Measurements from ENCODE around the gene CREB3L2.

The CREB3L2 gene

DNA sequence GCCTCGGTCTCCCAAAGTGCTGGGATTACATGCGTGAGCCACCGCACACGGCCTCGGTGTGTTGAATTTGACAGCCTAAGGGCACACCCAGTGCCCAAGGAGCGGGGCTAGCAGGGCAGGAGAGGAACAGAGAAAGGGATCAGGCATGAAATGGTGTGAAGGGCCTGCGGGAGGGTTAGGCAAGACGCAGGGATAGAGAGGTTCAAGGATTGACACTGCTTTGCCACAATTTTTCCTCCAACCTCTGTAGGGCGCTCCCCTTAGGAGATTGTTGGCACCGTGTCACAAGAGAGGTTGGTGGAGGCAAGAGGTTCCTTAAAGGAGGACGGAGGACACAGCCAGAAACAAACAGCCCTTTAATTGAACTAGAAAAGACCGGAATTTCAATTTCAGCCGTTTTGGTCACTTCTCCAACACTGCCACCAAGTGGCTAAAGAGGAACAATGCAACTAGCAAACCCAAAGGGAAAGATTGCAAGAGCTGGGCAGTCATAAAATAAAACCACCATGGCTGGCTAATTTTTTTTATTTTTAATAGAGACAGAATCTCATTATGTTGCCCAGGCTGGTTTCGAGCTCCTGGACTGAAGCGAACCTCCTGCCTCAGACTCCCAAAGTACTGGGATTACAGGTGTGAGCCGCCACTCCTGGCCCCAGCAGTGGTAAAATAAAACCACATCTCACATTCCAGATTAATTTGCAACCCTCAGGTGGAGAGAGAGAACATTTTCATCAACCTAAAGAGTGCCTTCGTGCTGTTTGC is 6.9 kb upstream of the CREB3L2 start:
- peak; percentile 55 for DNase-seq

DNA sequence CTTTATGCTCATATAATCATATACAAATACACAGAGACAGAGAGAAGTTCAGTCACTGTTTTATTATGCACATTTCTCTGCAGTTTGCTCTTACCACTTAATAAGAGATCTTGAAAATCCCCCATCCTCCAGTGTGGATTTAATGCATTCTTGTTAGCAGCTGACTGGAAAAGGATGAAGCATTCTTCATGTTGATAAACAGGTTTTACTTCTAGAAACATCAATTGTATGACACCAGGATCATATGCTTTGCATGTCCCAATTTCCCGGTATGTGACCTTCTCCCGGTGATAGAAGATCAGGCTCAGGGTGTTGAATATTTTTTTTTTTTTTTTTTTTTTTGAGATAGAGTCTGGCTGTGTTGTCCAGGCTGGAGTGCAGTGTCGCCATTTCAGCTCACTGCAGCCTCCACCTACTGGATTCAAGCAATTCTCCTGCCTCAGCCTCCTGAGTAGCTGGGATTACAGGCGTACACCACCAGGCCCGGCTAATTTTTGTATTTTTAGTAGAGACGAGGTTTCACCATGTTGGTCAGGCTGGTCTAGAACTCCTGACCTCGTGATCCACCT is 6.2 kb upstream of the CREB3L2 start:
- no peak for DNase-seq

GRCh38 chr7:138006106-138006505 is 4.2 kb upstream of the CREB3L2 start:
- DNase-seq = no peak

DNA sequence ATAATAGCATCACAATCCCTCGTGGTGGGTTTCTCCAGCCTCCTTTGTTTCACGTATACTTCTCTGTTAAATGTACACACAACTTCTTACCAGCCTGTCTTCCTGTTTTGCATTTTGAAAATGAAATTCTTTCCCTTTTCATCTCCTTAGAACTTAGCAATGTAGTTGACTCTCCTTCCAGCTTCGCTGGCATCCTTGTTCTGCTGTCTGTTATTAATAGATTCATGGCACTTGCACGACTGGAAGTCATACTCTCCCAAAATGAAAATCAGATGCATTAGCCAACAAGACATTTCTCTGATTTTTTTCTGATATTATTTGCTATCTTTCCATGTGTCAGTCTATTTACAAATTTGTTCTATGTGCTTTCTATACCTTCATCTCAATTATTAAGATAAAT is 3.0 kb upstream of the CREB3L2 start:
- no peak for DNase-seq

GRCh38 chr7:138004046-138004445 is 2.2 kb upstream of the CREB3L2 start:
- no peak for DNase-seq

GRCh38 chr7:138002828-138003189 is 923 bp upstream of the CREB3L2 start:
- no peak for DNase-seq

- peak; percentile 99 for DNase-seq
Measured at GRCh38 chr7:138002096-138002827, 376 bp upstream of the CREB3L2 start.

DNA sequence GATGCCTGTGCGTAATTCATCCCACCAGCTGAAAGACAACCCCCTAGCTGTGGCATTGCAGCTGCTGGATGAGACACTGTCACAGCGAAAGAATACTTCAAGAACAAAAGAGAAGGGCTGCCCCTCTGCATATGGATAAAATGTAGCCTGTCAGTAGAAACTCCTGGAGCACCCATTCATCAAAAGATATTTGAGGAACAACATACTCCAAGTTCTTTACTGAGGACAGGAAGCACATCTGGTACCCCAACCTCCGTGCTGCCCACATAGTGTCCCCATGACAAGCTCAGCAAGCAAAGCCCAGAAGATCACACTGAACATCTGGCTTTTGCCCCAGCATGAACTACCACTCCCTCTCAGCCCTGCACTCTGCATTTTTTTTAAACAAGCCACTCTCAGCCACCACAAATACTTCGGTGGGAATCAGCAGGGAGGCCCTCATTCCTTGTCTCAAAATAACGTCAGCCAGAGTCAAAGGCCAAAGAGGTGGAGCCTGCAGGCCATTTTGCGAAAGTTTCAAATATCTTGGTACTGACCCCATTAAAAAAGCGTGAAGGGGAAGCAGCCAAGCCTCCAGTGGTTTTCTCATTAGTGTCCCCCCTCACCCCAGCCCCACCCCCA is 1.7 kb downstream of the CREB3L2 start:
- DNase-seq = peak; percentile 43

GRCh38 chr7:137999496-138000080 is 2.3 kb downstream of the CREB3L2 start:
- no peak for DNase-seq

DNA sequence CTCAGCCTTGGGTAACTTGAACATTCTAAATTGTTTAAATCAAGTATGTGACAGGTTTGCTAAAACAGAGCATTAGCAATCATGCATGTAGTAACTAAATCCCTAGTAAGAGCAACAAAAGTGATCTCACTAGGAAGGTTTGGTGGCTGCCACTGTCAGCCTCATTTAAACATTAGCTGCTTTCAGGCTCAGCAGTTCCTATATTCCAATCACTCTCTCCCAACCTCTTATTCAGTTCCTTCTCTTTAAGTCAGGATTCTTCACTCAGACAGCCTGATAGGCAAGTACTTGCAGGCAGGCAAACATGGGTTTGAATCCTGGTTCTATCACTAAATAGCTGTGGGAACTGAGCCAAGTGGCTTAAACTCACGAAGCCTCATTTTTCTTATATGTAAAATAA is 3.6 kb downstream of the CREB3L2 start:
- no peak for DNase-seq

DNA sequence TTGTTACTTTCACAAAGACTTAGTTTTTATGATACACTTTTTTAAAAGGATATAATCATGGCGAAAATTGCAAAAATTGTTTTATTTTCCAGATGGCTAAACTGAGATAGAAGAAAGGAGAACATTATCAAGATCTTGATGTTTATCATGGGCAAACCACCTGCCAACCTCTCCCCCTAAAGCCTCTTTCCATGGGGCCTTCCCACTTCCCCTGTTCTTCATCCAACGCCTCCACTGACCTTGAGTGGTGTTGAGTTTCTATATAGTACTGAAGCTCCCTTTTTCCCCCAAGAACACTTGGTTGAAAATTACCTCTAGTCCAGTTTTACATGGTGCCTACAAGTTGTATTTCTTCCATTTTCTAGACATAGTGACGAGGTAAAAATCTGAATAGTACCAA is 5.0 kb downstream of the CREB3L2 start:
- DNase-seq = no peak

- no peak for DNase-seq
Measured at GRCh38 chr7:137996386-137996851, 5.5 kb downstream of the CREB3L2 start.

DNA sequence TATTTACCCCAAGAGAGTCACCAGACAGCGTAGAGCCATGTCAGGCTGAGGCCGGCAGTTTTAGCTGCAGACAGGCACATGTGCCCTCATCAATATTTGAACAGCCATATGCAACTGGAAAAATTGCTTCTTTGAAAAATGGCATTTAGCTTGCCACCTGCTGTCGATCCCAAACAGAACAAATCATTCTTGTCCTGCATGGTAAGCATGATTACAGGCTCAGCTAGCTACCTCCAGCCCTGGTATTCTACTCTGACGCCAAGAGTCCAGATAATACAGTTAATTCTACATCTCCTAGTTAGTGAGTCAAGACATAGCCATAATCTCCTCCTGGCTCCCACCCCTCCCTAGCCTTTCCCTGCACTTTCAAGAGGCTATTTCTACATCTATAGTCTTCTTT is 7.7 kb downstream of the CREB3L2 start:
- peak; percentile 80 for DNase-seq

DNA sequence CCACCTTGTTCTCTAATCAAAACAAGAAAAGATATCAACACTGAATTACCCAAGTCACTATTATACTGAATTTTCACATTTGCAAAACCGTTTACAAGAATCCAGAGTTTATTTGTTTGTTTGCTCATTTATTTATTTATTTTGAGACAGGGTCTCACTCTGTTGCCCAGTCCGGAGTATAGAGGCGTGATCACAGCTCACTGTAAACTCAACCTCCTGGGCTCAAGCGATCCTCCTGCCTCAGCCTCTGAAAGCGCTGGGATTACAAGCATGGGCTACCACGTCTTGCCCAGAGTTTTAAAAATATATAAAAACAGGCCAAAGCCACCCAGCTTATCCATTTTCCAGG is 8.5 kb downstream of the CREB3L2 start:
- DNase-seq = no peak

GRCh38 chr7:137992550-137993394 is 9.1 kb downstream of the CREB3L2 start:
- peak; percentile 15 for DNase-seq

GRCh38 chr7:137992104-137992549 is 9.8 kb downstream of the CREB3L2 start:
- DNase-seq = peak; percentile 64

DNA sequence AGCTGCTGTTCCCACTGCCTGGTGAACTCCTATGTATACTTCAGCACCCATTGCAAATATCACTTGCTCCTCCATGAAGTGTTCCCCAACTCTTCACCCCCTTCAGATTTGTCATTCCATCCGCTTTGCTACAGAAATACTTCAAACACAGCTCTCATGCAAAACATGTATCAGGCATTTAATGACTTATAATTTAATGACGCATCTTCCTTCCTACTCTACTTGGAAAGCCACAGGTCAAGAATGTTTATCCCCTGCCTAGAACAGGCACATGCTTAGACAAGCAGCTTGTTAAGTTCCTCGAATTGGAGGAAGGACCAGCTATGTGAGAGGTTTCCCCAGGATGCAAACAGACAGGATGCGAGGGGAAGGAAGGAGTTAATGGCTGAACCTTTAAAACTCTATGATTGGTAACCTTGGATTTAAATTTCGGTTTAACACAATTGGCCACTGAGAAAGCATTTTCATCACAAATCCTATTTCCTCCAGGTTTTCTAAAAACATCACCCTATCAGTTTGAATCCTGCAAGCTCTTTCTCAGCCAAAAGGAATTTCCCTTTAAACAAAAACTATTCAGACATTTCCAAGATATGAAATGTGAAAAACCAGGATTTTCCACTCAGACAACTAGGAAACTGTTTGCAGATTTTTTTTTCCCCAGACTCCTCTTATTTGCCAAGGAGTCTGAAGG is 11.5 kb downstream of the CREB3L2 start:
- DNase-seq = no peak

GRCh38 chr7:137989590-137989989 is 12.3 kb downstream of the CREB3L2 start:
- no peak for DNase-seq

DNA sequence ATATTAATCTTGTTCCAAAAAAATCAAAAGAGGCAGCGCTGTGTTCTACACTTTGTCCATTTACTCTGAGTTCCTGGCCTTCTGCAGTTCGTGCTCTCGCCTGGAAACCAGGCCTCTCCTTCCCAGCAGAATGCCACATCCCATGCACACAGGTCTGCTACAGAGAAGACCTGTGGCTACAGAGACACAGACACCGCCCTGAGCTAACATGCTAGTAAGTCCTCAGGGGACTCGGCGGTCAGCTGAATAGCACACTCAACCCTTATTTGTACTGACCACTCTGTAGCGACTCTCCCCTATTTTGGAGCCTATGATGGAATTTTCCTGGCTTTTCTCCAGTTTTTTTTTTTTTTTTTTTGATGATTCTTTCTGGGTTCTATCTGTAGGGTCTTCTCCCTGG is 12.8 kb downstream of the CREB3L2 start:
- peak; percentile 40 for DNase-seq

DNA sequence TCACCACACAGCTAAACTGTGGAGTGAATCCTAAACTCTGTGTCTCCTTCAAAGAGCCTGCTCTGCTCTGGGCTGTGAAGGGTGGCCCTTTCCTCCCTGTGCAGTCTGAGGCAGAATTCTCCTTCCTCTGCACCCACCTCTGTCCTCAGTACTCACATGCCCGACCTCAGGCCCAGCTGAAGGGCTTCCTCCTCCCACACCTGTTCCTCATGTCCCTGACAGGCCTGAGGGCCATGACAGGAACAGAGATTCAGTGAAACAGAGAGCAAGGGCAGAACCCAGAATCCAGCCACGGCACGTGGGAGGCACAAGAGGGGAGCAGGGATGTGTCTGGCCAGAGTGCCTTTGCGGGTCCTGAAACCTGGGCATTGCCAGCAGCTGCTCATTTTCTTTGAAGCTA is 13.9 kb downstream of the CREB3L2 start:
- DNase-seq = peak; percentile 32

GRCh38 chr7:137987563-137987962 is 14.3 kb downstream of the CREB3L2 start:
- no peak for DNase-seq

DNA sequence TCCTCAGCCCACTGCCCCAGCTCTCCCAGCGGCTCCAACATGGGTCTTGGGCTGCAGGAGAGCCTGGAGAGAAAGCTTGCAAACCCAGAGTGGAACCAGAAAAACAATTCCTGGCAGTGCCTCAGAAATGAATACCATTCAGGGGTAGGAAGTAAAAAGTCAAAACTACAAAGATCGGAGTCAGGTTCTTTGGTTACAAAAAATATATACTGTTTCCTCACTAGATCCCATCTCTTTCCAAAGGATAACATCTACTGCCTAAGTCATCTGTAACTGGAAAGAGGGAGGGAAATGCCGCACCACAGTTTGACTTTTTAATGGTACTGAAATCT is 14.9 kb downstream of the CREB3L2 start:
- no peak for DNase-seq

Data from NCI-H146 (cell line).